Stimulated activated CD4-positive, alpha-beta T cell treated with anti-CD3 and anti-CD28 coated beads, Interleukin-2, amount 100 ng/mL, for 24 hours (primary cell): ENCODE results near the gene SH2D2A.

ENCODE experiments used
- DNase-seq, 2 donors: peaks; one replicate each; pipeline ENCODE4 v3.0.0-alpha.2; 2020

SH2D2A gene

DNA sequence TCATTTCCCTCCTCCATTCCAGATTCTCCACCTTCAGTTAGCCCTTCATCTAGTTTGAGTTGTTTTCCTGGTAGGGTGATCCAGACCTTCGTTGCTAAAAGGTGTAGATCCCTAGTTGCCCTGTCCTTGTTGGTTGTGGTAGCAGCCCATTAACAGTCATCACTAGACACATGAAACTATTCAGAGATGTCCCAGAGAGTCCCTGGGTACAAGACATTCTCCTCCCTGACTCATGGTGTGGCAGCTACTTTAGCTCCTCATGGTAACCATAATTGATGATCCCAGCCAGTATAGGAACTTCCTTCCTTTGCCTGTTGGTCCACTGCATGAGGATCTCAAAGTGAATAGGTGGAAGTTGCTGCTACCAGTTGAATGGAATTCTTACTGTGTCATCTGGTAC lies 6.0 kb upstream of the SH2D2A start:
- DNase-seq = no peak

DNA sequence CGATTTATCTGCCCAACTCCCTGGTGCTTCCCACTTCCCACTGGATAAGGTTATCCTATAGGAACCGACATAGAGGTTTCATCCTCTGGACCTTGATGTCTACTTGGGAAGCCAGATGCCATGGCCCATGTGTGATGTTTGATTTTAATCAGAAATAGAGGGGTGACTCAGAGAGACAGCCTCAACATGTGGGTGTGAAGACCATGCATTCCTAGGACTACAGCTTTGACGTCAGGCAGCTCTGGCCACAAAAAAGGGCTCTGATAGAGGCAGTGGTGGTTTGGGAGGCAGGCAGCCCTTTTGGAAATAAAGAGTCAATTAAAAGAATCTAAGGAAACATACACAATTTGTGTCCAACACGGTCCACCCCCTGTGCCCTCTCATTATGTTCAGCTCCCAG lies 5.2 kb upstream of the SH2D2A start:
- DNase-seq = peak in 1 of 2 donors; percentile 54

DNA sequence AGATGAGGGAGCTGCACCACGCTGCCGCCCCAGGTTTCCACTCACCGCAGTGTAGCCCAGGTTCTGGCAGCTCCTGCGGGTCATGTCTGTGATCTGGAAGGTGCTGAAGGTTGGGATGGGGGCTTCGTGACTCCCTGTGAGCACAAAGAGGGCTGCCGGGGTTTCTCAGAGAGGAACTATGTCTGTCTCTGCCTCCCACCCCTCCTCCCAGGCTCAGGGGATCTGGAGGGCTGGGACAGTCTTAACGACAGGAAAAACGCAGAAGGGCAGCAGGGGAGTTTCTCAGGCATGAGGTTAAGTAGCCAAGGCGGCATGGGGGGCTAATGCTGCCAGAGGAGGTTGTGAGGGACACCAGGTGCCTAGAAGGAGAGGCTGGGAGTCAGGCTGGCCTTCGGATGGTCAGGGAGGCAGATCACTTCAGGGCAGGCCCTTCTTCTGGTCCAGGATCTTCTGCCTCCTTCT lies 656 bp downstream of the SH2D2A start:
- peak in 1 of 2 donors; percentile 26 for DNase-seq

DNA sequence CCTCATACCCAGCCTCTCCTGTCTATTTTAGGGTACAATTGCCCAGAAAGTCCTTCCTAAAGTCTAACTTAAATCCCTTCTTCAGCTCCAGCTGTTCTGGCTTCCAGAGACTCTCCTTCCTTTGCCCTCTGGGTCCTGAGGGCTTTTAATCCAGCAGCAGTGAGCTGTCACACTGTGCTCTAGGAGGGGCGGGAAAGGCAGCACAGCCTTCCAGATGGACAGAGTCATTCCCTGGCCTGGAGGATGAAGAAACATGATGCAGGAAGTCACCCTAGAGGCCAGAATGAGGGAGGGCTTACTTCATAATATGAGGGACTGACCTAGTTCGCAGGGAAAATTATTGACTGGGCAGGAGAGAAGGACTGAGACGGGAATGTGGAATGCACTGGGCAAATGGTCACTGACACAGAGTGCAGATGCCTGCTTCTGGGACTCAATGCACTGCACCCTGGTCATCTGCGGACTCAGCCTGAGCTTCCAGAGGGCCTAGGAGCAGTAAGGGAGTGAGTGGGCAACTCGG lies 1.3 kb downstream of the SH2D2A start:
- no peak for DNase-seq

DNA sequence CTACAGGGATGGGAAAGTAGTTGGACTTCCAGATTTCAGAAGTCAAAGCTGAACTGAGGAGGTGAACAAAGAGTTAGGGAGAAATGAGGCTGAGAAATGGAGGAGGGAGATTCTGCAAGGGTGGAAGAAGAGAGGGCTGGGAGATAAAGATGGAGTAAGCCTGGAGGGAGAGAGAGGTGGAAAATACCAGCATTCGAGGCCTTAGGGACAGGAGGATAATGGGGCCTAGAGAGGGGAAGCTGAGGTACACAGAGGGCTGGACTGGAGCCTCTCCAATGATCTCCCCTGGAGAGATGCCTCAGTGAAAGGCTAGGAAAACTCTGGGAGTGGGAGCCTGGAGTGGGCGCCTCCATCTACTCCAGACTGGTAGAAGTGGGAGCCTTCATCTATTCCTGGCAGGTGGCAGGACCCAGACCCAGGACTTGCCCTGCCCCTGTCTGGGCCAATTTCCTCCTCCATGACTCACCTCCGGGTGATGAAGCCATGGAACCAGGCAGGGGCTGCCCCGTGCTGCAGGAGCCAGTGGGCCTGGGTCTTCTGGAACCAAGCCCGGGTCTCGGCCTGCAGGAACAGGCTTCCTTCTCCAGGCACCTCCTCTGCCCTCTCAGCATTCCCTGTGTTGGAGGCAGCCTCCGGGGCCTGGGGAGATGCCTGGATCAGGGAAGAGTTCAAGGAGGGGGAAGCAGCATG lies 1.9 kb downstream of the SH2D2A start:
- DNase-seq = peak; percentile 48 to 59

DNA sequence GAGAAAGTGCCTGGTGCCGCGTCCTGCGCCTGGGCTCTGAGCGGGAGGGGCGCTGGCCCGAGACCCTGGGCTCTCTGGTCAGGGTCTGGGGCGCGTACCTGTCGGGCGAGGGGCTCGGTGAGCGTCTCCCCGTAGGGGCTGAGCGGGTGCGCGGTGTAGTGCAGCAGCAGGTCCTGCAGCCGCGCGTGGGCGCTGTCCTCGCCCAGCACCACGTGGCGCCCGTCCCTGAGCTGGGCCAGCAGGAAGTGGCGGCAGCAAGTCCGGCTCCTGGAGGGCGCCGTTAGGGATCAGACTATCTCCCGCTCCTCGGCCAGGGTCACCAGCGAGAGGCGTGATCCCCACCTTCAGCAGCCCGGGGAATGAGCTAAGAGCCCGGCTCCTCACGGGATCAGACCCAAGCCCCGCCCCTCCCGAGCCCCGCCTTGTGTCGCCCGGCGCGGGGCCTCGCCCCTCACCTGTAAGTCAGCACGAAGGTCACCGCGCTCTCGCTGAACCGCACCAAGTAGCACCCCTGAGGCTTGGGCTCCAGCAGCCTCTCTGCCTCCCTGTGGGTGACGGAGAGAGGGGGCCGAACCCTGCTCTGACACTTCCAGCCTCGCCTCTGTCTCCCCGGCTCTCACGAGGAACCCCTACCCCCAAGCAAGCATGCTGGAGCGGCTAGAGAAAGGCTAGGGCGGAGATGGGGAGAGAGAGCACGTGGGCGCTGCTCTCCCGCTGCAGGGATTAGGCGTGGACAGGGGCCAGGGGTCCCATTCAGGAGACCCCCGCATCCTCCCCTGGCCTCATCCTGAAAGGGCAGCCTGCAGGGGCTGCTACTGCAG lies 2.7 kb downstream of the SH2D2A start:
- peak; percentile 75 to 88 for DNase-seq

DNA sequence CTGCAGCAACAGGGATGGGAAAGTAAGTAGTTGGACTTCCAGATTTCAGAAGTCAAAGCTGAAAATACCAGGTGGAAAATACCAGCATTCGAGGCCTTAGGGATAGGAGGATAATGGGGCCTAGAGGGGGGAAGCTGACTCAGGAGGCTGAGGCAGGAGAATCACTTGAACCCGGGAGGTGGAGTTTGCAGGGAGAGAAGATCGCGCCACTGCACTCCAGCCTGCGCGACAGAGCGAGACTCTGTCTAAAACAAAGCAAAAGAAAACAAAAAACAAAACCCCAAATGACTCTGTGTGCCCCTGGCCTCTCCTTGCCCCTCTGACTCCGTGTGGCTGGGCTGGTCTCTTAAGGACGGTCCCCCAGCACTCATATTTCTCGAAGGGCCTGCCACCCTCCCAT lies 3.4 kb downstream of the SH2D2A start:
- DNase-seq = no peak

DNA sequence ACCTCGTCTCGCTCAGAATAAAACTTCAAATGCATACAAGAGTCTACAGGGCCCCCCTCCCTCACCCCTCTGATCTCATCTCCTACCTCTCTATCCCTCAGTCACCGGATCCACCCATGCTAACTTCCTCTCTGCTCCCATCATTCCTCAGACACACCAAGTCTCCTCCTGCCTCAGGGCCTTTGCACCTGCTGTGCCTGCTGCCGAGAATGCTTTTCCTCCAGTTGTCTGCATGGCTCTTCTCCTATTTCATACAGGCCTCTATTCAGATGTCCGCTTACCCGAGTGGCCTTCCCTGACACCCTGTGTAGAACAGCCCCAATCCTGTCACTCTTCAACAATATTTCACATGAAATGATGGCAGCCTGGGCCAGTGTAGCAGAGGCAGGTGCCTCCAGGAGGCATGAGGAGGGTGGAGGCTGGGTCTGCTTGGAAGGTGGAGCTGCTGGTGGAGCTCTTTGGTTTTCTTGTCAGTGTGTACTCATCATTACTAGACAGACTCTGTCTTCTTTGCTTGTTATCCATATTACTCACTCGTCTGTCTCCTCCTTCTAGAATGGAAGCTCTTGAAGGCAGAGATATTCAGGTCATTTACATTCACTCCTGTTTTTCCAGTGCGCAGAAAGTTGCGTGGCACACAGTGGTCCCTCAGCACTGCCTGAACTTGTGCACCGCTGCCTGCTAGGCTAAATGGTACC lies 4.2 kb downstream of the SH2D2A start:
- DNase-seq = no peak

DNA sequence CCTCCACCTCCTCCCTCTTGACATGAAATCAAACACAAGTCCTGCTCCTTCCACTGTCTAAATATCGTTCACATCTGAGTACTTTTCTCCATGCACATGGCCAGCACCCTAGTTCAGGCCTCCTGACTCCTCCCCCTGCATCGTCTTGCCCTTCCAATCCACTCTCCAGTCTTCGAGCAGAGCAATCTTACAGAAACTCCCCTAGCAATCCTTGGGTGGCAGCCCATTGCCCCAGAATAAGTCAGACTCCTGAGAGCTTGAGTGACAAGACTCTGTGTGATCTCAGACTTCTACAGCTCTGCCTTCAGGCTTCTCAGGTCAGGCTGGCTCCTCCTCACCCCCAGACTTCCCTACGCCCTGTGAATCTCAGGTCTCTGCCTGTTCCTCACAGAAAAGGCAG lies 5.5 kb downstream of the SH2D2A start:
- DNase-seq = no peak

DNA sequence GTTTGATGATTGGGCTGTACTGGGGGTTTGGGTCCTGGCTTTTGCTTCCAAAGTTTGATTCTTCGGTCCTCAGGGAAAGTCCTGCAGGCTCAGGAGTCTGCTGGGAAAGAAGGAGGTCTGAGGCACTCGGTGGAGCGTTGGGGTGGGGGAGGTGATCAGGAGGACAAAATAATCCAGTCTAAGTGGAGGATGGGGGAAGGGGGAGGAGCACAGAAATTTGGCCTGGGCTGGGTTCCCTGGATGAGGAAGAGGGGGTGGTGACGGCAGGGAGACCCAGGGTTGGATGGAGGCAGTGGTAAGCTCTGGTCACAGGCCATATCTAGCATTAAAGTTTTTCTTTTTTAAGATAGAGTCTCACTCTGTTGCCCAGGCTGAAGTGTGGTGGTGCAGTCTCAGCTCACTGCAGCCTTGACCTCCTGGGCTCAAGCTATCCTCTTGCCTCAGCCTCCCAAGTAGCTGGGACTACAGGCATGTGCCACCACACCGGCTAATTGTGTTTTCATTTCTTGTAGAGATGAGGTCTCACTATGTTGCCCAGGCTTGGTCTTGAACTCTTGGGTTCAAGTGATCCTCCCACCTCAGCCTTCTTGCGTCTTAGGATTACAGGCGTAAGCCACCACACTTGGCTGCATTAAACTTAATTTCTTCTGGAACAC lies 6.8 kb downstream of the SH2D2A start:
- DNase-seq = no peak

DNA sequence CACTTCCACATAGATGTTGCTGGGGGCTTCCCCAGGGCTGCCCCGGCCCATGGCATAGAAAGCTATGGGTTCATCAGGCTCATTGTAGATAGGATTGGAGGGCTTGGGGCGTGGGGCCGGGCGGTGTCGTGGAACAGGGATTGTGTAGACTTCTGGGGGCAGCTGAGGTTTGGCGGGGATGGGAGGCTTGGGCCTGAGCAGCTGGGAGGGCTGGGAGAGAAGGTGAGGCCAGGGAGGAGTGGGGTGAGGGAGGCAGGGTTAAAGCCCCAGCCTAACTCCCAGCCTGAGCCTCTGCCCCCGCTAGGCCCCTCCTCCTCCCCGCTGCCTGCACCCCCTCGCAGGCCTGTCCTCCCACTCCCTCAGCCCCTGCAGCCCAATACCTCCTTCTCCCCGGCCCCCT lies 7.4 kb downstream of the SH2D2A start:
- DNase-seq = no peak

DNA sequence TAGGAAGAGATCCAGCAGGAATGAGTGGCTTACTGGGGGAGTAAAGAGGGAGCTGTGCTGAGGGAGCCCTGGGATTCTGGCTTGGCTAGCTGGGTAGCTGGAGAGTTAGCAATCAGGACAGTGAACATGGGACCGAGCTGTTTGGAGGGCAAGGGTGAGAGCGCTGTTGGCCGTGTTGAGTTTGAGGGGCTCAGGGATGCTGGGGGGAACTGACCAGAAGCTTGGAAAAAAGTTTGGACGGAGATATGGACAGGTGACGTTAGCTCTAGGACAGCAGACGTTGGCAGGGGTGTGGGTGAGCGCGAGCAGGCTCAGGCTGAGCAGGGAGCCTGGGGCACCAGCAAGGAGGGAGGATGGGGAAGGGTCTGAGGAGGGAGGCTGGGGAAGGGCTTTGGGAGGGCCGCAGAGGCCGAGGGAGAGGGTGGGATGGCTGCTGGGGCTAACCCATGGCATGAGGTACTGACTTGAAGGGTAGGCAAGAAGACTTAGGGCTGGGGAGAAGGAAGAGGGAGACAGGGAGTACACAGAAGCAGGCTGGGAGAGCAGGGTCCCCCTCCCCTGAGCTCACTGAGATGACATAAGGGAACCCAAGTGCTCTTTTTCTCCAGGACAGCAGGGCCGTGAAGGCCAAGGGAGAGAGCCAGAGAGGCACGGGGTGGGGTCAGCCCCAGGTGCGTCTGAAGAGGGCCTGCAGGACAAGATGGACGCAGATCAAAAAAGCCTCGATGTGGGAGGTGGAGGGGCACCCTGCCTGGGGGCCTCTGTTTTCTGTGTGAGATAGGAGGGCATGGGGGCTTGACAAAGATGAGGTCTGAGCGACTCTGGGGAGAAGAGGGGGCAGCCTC lies 8.2 kb downstream of the SH2D2A start:
- no peak for DNase-seq

DNA sequence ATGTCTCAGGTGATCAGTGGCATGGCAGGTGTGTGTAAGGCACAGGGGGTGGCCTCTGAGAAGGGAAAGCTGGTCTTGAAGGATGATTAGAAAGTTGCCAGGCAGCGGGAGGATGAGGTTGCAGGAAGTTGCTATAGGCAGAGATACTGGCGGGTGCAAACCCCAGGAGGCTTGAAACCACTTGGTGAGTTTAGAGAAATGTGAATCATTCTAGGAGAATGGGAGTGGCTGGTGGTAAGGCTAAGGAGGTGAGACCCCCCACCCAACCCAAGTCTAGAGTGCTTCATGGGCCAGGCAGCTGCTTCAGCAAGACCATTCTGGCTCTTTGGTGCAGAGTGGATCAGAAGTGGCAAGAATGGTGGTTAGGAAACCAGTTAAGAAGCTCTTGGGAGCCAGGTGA lies 9.0 kb downstream of the SH2D2A start:
- no peak for DNase-seq

DNA sequence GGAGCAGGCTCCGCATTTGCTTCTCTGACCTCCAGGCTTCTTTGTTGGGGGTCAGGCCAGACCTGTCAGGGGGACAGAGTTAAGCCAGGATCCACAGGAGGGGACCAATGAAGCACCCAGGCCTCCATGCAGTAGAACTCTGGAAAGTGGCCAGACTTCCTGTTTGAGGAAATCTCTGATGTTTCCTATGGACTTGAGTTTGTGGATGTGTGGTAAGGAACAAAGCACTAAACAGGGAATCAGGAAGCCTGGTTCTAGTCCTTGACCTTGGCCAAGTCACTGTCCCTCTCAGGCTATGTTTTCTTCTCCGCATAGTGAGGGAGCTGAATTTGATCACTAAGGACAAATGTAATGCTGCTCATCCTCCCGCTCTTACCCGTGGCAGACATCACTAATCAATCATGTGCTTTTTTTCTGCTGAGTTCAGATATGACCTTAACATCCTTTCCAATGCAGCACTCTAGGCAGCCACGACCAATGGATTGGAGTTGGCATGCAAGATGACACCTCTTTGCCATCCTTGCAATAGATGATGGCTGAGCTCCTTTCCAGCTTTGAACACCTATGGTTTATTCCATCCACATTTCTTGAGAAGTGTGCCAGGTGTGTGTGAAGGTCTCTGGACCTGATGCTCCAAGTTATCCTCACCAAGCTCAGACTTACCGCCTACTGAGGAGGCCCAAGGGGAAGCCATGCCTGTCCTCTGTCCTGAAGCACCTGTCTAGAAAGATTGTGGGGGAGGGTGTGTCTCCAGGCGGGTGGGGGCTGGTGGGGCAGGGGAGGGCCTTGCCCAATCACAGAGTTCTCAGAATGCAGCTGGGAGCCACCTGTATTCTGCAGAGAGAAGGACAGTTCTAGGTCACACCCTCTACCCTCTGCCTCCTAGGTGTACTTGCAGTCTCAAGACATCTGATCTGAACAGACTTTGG lies 9.9 kb downstream of the SH2D2A start:
- no peak for DNase-seq

DNA sequence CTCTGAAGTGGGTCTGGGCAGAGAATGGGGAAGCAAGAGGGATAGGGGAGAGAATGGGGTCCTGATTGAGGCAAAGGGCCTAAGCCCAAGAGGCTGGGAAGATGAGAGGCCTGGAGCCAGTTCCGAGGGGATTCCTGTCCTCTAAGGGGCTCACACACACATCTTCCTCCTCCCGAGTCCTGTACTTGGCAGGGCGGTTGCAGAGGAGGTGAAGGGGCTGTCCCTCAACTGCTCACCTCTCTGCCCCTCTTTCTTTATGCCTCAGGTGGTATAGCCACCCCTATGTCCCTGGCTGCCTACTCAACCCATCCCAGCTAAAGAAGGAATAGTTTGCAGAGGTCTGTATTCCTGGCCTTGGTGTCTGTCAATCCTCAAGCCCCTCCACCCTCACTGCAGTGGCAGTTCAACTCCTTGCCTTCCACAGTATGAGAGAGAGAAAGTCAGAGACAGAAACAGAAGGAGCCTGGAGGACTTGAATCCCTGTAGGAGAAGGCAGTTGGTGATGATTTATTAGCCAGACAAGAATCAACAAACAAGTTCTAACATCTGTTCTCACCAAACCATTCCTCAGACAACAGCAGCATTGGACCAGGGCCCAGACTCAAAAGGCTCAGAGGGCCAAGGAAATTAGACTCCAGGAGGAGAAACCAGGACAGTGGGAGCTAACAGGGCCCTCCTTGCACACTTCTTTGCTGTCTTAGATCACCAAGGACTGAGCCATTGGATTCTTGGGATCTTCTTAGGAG lies 10.7 kb downstream of the SH2D2A start:
- no peak for DNase-seq

DNA sequence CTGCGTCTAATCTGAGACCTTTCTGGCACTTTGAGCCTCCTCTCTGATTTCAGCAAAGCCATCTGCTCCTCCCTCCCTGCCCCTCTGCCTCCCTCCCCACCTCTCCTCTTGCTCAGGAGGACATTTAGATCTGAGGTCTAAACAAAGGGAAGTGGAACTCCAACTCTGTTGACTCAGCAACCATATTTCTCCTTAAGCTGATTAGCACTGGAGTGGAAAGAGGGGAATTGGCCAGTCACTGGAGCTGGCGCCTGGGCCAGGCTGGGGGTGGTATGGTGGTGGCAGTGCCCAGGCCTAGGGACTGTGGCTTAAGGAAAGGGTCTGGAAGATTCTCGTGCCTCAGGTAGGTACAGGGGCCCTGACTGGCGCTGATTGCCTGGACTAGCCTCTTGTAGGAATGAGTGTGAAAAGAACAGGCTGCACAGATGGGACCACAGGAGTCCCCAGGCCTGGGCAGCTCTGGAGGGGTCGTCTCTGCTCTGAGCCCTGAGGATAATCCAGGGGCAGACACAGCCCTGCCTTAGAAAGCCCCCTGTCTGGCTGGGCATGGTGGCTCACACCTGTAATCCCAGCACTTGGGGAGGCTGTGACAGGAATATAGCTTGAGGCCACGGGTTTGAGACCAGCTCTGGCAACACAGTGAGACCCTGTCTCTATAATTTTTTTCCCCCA lies 11.9 kb downstream of the SH2D2A start:
- DNase-seq = no peak

DNA sequence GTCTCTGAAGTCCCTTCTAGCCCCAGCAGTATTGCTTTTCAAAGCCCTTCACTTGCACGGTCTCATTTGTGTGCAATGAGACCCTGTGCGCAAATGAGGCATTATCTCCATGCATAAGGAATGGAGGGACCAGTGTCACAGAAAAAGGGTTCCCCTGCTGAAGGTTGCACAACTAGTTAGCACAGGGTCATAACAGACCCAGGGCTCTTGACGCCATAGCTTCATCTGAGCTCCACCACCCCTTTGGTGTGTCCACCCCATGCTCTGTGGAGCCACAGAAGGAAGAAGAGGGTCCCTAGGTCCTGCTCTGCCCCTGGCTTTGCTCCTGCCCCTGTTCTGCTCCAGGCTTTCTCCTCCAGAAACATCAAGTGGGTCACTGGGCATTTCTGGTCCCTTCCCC lies 12.6 kb downstream of the SH2D2A start:
- no peak for DNase-seq

DNA sequence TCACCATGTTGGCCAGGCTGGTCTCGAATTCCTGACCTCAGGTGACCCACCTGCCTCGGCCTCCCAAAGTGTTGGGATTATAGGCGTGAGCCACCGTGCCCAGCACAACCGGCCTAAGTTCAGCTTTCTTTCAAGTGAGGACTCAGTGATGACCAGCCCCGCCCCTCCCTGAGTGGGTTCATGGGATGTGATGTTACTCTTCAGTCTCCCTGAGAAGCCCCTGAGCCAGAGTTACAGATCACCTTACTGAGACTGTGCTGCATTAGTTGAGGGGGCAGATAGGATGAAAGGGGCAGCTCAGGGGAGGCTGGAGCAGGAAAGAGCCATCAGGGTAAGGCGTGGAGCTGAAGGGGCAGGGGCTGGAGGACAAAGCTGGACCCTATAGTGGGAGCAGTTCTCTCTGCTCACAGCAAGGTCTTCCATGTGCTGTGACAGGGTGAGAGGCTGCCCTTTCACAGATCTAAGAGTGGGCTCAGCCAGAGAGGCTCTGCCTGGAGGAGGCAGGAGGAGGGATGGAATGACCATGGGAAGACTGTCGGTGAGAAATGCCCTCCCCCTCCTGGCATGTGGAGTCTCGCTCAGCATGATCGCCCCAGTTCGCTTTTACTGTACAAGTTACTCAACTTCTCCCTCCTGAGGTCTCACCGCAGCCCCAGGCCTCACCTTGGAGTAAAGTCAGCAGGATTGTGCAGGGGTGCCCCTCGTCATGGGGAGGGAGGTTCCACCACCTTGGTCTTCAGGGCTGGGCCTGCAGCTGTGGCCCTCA lies 13.4 kb downstream of the SH2D2A start:
- DNase-seq = peak in 1 of 2 donors; percentile 29
